Measurements from ENCODE around the gene GATC. TPM values are rescaled to one million over a fixed set of nuclear protein-coding genes. Genes with fewer than 3 reads are reported as not detected.

The GATC gene
- total and polyA plus RNA-seq, 2 donors (not counting 3 experiments of a cell fraction or from before 2014, with no cell fraction given): 13.0 to 28.8 TPM

DNA sequence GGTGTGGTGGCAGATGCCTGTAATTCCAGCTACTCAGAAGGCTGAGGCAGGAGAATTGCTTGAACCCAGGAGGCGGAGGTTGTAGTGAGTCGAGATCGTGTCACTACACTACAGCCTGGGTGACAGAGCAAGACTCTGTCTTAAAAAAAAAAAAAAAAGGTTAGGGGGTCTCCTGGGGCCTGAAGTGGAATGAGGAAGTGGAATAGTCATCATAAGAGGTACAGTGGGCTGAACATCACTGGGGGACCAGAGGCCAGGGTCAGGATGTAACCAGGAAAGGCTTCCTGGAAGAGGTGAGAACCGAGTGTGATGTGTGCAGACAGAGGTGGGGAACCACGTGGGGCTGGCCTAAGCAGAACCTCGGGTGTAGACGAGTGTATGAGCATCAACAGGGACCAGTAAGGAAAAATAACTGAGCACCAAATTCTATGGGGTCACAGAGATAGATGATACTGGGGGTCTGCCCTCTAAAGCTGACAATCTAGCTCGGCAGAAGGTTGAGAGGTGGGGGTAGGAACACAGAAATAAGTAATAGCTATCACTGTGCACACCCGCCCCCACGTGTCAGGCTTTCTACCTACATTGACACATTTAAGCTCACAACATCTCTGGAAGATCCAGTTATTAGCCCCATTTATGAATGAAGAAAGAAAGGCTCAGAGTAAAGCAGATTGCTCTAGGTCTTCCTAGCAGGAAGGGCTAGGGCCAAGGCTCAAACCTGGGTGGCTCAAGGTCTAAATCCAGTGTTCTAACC is 13.3 kb upstream of the GATC start:
- intact Hi-C loops (cut with micrococcal nuclease) (no loop called here), dilution Hi-C loops (cut with MboI; ENCODE audit: extremely low pct_ligation_motif_present, low sequenced_read_pairs) (no loop called here)
- Histone ChIP-seq H3K9me3 (replicated peaks; ENCODE audit: control insufficient read depth, insufficient read depth, low read length) (no peaks in the 10 kb centered on the region), H3K36me3 (ENCODE audit: control insufficient read depth in 2 of 2, extremely low read depth in 1 of 2, insufficient read depth in 2 of 2, low read length in 2 of 2) (no peaks in the 10 kb centered on the region), H3K79me2 (ENCODE audit: control insufficient read depth, insufficient read depth, low read length) (peaks cover 2% of the 10 kb centered on the region), H4K20me1 (replicated peaks; ENCODE audit: control insufficient read depth, extremely low read depth, insufficient read depth, low read length) (no peaks in the 10 kb centered on the region), H3K27me3 (ENCODE audit: control insufficient read depth in 2 of 2, insufficient read depth in 2 of 2, low read length in 2 of 2) (peaks cover 0 to 3% of the 10 kb centered on the region in 2 experiments), H3K27ac (ENCODE audit: insufficient read depth, low read depth, low read length) (no peak overlapping the region), H3K9ac (replicated peaks; ENCODE audit: extremely low read depth, insufficient read depth, low read length) (no peak overlapping the region), H2AFZ (ENCODE audit: low read depth, low read length) (no peak overlapping the region), H3K9me1 (replicated peaks; ENCODE audit: control insufficient read depth, extremely low read depth, insufficient read depth, low read length) (no peaks in the 10 kb centered on the region), H3K4me3 (replicated peaks in 1 of 3; ENCODE audit: insufficient read depth in 1 of 3, low read depth in 1 of 3, low read length in 3 of 3) (no peak overlapping the region), H3K4me2 (ENCODE audit: insufficient read depth, low read length) (no peak overlapping the region), H3K4me1 (ENCODE audit: control insufficient read depth, extremely low read depth, insufficient read depth, low read length) (peaks cover 4% of the 10 kb centered on the region)
- BruUV-seq (replicated peaks): no TSS peak
- FAIRE-seq (no peak), DNase-seq (ENCODE audit: low read depth, low spot score) (no peak)
- POLR2A ChIA-PET: no interaction called here
- TF ChIP-seq GATA2 (IDR thresholded peaks at IDR 0.05; ENCODE audit: insufficient read depth, insufficient read length, low read depth, low read length): no peak
- TF ChIP-seq JUN (IDR thresholded peaks at IDR 0.05; ENCODE audit: borderline replicate concordance, insufficient read depth, insufficient read length, low read depth): no peak
- TF ChIP-seq, protein P1, sequence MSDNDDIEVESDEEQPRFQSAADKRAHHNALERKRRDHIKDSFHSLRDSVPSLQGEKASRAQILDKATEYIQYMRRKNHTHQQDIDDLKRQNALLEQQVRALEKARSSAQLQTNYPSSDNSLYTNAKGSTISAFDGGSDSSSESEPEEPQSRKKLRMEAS (IDR thresholded peaks at IDR 0.05; ENCODE audit: insufficient read depth, insufficient read length): no peak
- no peak for TF ChIP-seq FOS (IDR thresholded peaks at IDR 0.05; ENCODE audit: borderline replicate concordance, insufficient read depth, low read length)
- TF ChIP-seq MYC (IDR thresholded peaks at IDR 0.05; ENCODE audit: low read depth, low read length): no peak
- TF ChIP-seq, protein P2, sequence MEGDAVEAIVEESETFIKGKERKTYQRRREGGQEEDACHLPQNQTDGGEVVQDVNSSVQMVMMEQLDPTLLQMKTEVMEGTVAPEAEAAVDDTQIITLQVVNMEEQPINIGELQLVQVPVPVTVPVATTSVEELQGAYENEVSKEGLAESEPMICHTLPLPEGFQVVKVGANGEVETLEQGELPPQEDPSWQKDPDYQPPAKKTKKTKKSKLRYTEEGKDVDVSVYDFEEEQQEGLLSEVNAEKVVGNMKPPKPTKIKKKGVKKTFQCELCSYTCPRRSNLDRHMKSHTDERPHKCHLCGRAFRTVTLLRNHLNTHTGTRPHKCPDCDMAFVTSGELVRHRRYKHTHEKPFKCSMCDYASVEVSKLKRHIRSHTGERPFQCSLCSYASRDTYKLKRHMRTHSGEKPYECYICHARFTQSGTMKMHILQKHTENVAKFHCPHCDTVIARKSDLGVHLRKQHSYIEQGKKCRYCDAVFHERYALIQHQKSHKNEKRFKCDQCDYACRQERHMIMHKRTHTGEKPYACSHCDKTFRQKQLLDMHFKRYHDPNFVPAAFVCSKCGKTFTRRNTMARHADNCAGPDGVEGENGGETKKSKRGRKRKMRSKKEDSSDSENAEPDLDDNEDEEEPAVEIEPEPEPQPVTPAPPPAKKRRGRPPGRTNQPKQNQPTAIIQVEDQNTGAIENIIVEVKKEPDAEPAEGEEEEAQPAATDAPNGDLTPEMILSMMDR (IDR thresholded peaks at IDR 0.05; ENCODE audit: extremely low read depth in 1 of 2, insufficient read depth in 1 of 2, low read depth in 1 of 2, low read length in 2 of 2): no peak
- CTCF ChIA-PET: interaction anchor here (1.5 kb wide), 1 partner anchor 106 kb away, joined by 5 read pairs; the partner anchor contains the start of gene PLA2G1B

Measured in endothelial cell of umbilical vein (primary cell).